HepG2 (cell line): ENCODE results near the gene SLTM.

Experiments used
- IRX3 ChIP-seq: sonication (generic); formaldehyde crosslinking; IDR thresholded peaks from 2 replicates; pipeline ENCODE4 v1.8.1; 2023; ENCODE audit warnings: mild to moderate bottlenecking, low read depth, missing genetic modification reagents, borderline replicate concordance
- KDM5A ChIP-seq: fragments of 200-600 bp; sonication (generic); IDR thresholded peaks from 2 replicates; pipeline ENCODE4 v1.7.0; 2018; ENCODE audit warnings: antibody characterized with exemption, mild to moderate bottlenecking, low read length, borderline replicate concordance
- SP2 ChIP-seq: sonication (generic); formaldehyde crosslinking; IDR thresholded peaks from 2 replicates; pipeline ENCODE4 v1.5.1; 2020; ENCODE audit warnings: mild to moderate bottlenecking, missing genetic modification reagents
- ZNF335 ChIP-seq: sonication (generic); formaldehyde crosslinking; IDR thresholded peaks from 2 replicates; pipeline ENCODE4 v1.4.0; 2020; ENCODE audit warnings: missing genetic modification reagents
- ZNF720 ChIP-seq: sonication (generic); formaldehyde crosslinking; IDR thresholded peaks from 2 replicates; pipeline ENCODE4 v1.4.0; 2020; ENCODE audit warnings: missing genetic modification reagents

- no peak for TF ChIP-seq ZNF720
- TF ChIP-seq SP2 = no peak; the same call in 1 of the 2 replicates
- no peak for TF ChIP-seq ZNF335
- TF ChIP-seq IRX3 (CRISPR knock-in tag) = no peak
- TF ChIP-seq KDM5A = no peak
These were observed 68.0 kb downstream of the SLTM start for GRCh38 chr15:58865425-58865880.
